Sigmoid colon (tissue), 4 donors: ENCODE results near the gene KPNA6.

ENCODE experiments used
- EP300 ChIP-seq, 4 donors: sonication (generic); formaldehyde crosslinking; IDR thresholded peaks; one replicate each; pipeline ENCODE4 v1.6.1; 2017; ENCODE audit warnings: antibody characterized with exemption in 4 of 4
- POLR2A ChIP-seq, 2 donors: fragments of 450-650 bp; IDR thresholded peaks; one replicate each; pipeline ENCODE4 v1.6.1; 2016; ENCODE audit warnings: antibody characterized with exemption in 2 of 2, mild to moderate bottlenecking in 2 of 2, moderate library complexity in 2 of 2
- POLR2AphosphoS5 ChIP-seq, 4 donors: sonication (generic); formaldehyde crosslinking; IDR thresholded peaks; one replicate each; pipeline ENCODE4 v1.6.1; 2017; ENCODE audit warnings: antibody characterized with exemption in 4 of 4

DNA sequence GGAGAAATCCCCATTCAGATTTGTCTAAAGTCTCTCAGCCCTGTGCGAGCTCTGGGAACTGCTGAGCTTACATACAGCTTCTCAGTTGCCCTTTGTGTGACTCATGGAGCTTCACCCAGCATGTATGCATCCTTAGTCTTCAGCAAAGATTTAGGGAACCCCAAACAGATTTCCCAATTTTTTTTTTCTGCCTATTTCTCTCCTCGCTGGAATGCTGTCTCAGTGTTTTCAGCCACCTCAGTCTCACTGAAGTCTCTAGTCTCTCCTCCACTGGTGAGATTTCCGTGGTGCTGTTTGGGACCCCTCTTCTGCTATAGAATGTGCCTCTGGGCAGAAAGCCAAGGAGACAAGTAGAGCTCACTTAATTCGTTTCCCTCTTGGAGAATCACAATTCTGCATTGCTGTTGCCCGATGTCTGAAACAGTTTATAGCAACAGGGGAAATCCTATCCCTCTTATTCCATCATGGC, 43.5 kb downstream of the KPNA6 start:
- TF ChIP-seq POLR2A (IDR thresholded peaks at IDR 0.05) (no peak), POLR2AphosphoS5 (IDR thresholded peaks at IDR 0.05) (no peak), EP300 (IDR thresholded peaks at IDR 0.05) (no peak)
